Measurements from ENCODE around the gene ZNF497.
A peak's percentile ranks its signal among the peaks of the same experiment; 100 is the strongest.

The ZNF497 gene

GRCh38 chr19:58401840-58402421 is 39.4 kb upstream of the ZNF497 start:
- DNase-seq (ENCODE audit: extremely low read depth, low read depth) = no peak
- TF ChIP-seq, protein P1, sequence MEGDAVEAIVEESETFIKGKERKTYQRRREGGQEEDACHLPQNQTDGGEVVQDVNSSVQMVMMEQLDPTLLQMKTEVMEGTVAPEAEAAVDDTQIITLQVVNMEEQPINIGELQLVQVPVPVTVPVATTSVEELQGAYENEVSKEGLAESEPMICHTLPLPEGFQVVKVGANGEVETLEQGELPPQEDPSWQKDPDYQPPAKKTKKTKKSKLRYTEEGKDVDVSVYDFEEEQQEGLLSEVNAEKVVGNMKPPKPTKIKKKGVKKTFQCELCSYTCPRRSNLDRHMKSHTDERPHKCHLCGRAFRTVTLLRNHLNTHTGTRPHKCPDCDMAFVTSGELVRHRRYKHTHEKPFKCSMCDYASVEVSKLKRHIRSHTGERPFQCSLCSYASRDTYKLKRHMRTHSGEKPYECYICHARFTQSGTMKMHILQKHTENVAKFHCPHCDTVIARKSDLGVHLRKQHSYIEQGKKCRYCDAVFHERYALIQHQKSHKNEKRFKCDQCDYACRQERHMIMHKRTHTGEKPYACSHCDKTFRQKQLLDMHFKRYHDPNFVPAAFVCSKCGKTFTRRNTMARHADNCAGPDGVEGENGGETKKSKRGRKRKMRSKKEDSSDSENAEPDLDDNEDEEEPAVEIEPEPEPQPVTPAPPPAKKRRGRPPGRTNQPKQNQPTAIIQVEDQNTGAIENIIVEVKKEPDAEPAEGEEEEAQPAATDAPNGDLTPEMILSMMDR (IDR thresholded peaks at IDR 0.05; ENCODE audit: low read depth, low read length) = no peak

DNA sequence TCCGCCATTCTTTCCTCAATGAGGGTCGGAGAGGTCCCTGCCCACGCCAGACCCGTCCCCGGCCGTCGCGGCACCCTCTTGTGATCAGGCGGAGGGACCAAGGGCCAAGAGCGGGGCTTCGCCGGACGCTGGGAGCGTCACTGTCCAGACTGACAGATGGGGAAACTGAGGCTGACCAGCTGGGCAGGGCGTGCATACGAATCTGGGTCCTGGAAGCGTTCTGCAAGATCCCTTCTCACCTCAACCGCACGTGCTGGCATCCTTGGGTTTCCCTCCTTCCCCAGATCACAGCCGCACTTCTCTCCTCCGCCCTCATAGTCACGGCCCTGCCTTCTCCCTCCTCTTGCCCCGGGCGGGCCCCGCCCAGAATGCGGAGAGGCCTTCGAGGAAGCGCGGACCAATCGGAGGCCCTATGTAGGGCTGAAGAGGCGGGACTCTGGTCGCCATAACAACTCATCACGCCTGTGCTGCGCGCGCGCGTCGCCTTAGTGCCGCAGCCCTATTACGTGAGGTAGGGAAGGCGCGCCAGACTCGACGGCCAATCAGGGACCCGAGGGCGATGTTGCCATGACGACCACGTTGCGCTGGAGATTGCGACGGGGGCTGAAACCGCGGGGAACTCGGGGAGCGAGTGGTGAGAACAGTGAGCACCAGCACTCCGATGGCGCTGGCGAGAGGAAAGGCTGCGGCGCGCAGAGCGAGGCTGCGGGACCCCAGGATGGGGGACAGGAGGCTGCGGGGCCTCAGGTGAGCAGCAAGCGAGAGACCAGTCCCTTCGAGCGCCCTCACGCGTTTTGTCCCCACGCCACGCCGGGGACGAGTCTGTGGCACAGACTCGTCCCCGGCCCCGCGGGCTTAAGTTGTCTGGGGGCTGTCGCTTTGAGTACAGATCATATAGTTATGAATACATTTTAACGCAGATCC is 38.6 kb upstream of the ZNF497 start:
- TF ChIP-seq, protein P1 (IDR thresholded peaks at IDR 0.05; ENCODE audit: low read depth, low read length) = no peak; the same call in none of the 2 replicates
- DNase-seq (ENCODE audit: extremely low read depth, low read depth) = peak; percentile 99

DNA sequence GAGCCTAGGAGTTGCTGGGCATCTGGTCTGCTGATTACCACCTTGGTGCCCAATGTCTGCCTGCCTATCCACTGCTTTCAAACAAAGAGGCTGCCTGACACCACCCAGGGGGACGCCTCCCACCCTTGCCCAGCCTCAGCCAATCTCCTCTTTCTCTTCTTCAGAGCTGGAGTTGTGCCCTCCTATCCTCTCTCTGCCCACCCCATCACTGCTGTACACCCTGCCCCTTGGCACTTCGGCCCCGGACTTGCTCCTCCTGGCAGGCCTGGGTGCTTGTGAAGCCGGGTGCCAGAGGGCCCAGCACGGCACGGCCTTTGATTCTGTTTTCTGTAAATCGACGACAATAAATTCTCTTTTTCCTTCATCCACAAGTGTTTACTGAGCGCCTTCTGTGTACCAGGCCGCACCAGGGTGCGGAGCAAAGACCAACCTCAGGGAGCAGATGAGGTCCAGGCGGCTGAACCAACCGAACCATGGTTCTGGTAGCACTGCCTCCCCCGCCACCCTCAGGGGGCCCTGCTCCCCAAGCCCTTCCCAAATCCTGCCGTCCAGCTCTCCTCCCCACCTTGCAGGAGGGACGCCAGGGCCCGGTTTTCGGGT is 37.9 kb upstream of the ZNF497 start:
- TF ChIP-seq, protein P1 (IDR thresholded peaks at IDR 0.05; ENCODE audit: low read depth, low read length) = no peak
- DNase-seq (ENCODE audit: extremely low read depth, low read depth) = no peak

GRCh38 chr19:58399903-58400302 is 37.4 kb upstream of the ZNF497 start:
- DNase-seq (ENCODE audit: extremely low read depth, low read depth) = no peak

DNA sequence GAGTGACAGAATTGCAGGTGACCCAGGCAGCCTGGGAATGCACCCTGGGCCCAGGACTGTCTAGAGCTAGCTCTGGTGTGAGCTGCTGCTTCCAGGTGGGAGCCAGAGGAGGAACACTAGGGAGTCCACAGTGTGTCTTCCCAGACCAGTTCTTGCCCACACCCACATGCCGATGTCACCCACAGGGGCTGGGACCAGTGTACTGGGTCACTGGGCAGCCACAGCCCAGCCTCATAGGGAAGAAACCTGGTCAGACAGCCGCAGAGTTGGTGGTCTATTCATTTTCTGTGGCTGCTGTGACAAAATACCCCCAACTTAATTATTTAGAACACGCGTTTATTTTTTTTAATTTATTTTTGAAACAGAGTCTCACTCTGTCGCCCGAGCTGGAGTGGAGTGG is 36.0 kb upstream of the ZNF497 start:
- TF ChIP-seq, protein P1 (IDR thresholded peaks at IDR 0.05; ENCODE audit: low read depth, low read length) = no peak
- DNase-seq (ENCODE audit: extremely low read depth, low read depth) = no peak

More at GRCh38 chr19:58399903-58400302, 37.4 kb upstream of the ZNF497 start:
- TF ChIP-seq, protein P1 (IDR thresholded peaks at IDR 0.05; ENCODE audit: low read depth, low read length) = no peak

DNA sequence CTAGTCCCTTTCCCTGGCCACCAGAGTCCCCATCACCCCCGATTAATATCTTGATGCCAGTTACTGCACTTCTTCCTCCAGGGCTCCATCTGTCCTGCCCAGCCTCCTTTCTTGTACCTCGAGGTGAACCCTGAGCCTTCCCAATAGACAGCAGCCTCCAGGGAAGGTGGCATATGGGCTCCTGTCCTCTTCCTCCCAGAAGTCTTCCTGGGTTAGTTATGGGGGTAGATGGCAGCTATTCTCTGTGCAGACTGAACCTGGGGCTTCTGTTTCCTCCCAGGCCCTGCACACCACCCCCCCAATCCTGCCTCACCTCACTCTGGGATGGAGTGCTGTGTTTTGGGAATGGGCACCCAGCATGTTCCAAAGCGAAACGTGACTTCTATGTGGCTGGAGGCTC is 35.5 kb upstream of the ZNF497 start:
- TF ChIP-seq, protein P1 (IDR thresholded peaks at IDR 0.05; ENCODE audit: low read depth, low read length) = no peak
- DNase-seq (ENCODE audit: extremely low read depth, low read depth) = no peak
